Mesenteric fat pad (tissue), 1 donor: ENCODE measurements around the gene MEN1. TPM values are rescaled to one million over a fixed set of nuclear protein-coding genes. Genes with fewer than 3 reads are reported as not detected.

Experiments
- total RNA-seq: library from RNA; stranded (reverse); fragmentation: NEBNext Ultra II Directional; extraction: Animal tissue kit (Norgen Biotek cat#: 25700); gene quantifications from one replicate; pipeline ENCODE4 v1.2.1, GENCODE V29; 2021
- donor health status: DM: yes; HTN: yes; CAD: no.

Gene MEN1
- total RNA-seq, 1 donor from 2014 or later: 18.5 TPM

Other genes with a start within 250 kb of the MEN1 start
- 0.29 TPM for gene SLC22A12, start 219.3 kb downstream of the MEN1 start, total RNA-seq
- gene NRXN2, start 87.4 kb downstream of the MEN1 start, total RNA-seq: 8.8 TPM
- 22.0 TPM for gene RASGRP2, start 66.4 kb downstream of the MEN1 start, total RNA-seq
- gene PYGM, start 50.6 kb downstream of the MEN1 start, total RNA-seq: 1.8 TPM
- 302 TPM for gene SF1, start 32.0 kb downstream of the MEN1 start, total RNA-seq
- gene MAP4K2, start 7.3 kb downstream of the MEN1 start, total RNA-seq: 18.2 TPM
- 0.55 TPM for gene CDC42BPG, start 34.1 kb upstream of the MEN1 start, total RNA-seq
- 95.0 TPM for gene EHD1, start 68.1 kb upstream of the MEN1 start, total RNA-seq
- gene ATG2A, start 106.7 kb upstream of the MEN1 start, total RNA-seq: 22.2 TPM
- 28.3 TPM for gene PPP2R5B, start 114.1 kb upstream of the MEN1 start, total RNA-seq
- gene GPHA2, start 125.3 kb upstream of the MEN1 start, total RNA-seq: not detected
- not detected for gene MAJIN, start 161.6 kb upstream of the MEN1 start, total RNA-seq
- 2.1 TPM for gene BATF2, start 186.4 kb upstream of the MEN1 start, total RNA-seq
- 93.0 TPM for gene ARL2, start 203.6 kb upstream of the MEN1 start, total RNA-seq
- gene SNX15, start 216.9 kb upstream of the MEN1 start, total RNA-seq: 27.6 TPM
- gene SAC3D1, start 230.7 kb upstream of the MEN1 start, total RNA-seq: 12.3 TPM
- 15.2 TPM for gene NAALADL1, start 248.0 kb upstream of the MEN1 start, total RNA-seq